ENCODE measurements around the gene ZBTB20. TPM values are rescaled to one million over a fixed set of nuclear protein-coding genes. Genes with fewer than 3 reads are reported as not detected.
A peak's percentile ranks its signal among the peaks of the same experiment; 100 is the strongest.

ZBTB20 gene
- total RNA-seq, 1 experiment from 2014 or later, result 10.7 TPM

- intact Hi-C loops (cut with micrococcal nuclease), result no loop called here
- Mint-ChIP-seq H3K27ac (ENCODE audit: low read depth, unreplicated experiment) (peak overlapping the region; percentile 82), H3K4me1 (ENCODE audit: insufficient read depth, unreplicated experiment) (peaks cover 20% of the 10 kb centered on the region), H3K9me3 (ENCODE audit: unreplicated experiment) (no peaks in the 10 kb centered on the region), H3K27me3 (ENCODE audit: insufficient read depth, unreplicated experiment) (no peaks in the 10 kb centered on the region), H3K4me3 (ENCODE audit: unreplicated experiment) (peak overlapping the region; percentile 48), H3K36me3 (ENCODE audit: insufficient read depth, unreplicated experiment) (peaks cover 5% of the 10 kb centered on the region)
- ChIA-PET CTCF (interaction anchor here (0.6 to 0.7 kb wide), 2 partner anchors 53 to 77 kb away, joined by 3 read pairs; no protein-coding TSS in a partner anchor), POLR2A (interaction anchor here (1.0 kb wide), 1 partner anchor 14 kb away, joined by 3 read pairs; no protein-coding TSS in a partner anchor)
- BruUV-seq (replicated peaks), result no TSS peak
- peak; percentile 12 for DNase-seq (ENCODE audit: unreplicated experiment)
- TF ChIP-seq CTCF (IDR thresholded peaks at IDR 0.05; ENCODE audit: unreplicated experiment), result no peak
These were observed 523.0 kb downstream of the ZBTB20 start for GRCh38 chr3:114624047-114624445.

GRCh38 chr3:114623420-114624046 lies 523.6 kb downstream of the ZBTB20 start:
- TF ChIP-seq CTCF (IDR thresholded peaks at IDR 0.05; ENCODE audit: unreplicated experiment), result no peak
- no TSS peak for BruUV-seq (replicated peaks)
- ChIA-PET POLR2A (no interaction called here), CTCF (interaction anchor here (0.5 to 0.7 kb wide), 2 partner anchors 57 to 77 kb away, joined by 3 to 4 read pairs; no protein-coding TSS in a partner anchor)
- no peak overlapping the region for H3K4me3 Mint-ChIP-seq (ENCODE audit: unreplicated experiment)
- H3K27ac Mint-ChIP-seq (ENCODE audit: low read depth, unreplicated experiment), result peak overlapping the region; percentile 82
- peaks cover 20% of the 10 kb centered on the region for H3K4me1 Mint-ChIP-seq (ENCODE audit: insufficient read depth, unreplicated experiment)
- H3K27me3 Mint-ChIP-seq (ENCODE audit: insufficient read depth, unreplicated experiment), result no peaks in the 10 kb centered on the region
- intact Hi-C loops (cut with micrococcal nuclease), result no loop called here
- DNase-seq (ENCODE audit: unreplicated experiment), result no peak
- H3K36me3 Mint-ChIP-seq (ENCODE audit: insufficient read depth, unreplicated experiment), result peaks cover 5% of the 10 kb centered on the region
- no peaks in the 10 kb centered on the region for H3K9me3 Mint-ChIP-seq (ENCODE audit: unreplicated experiment)

- no TSS peak for BruUV-seq (replicated peaks)
- H3K36me3 Mint-ChIP-seq (ENCODE audit: insufficient read depth, unreplicated experiment), result peaks cover 5% of the 10 kb centered on the region
- H3K4me1 Mint-ChIP-seq (ENCODE audit: insufficient read depth, unreplicated experiment), result peaks cover 20% of the 10 kb centered on the region
- TF ChIP-seq CTCF (IDR thresholded peaks at IDR 0.05; ENCODE audit: unreplicated experiment), result no peak
- H3K27ac Mint-ChIP-seq (ENCODE audit: low read depth, unreplicated experiment), result no peak overlapping the region
- no peaks in the 10 kb centered on the region for H3K27me3 Mint-ChIP-seq (ENCODE audit: insufficient read depth, unreplicated experiment)
- H3K4me3 Mint-ChIP-seq (ENCODE audit: unreplicated experiment), result no peak overlapping the region
- no peak for DNase-seq (ENCODE audit: unreplicated experiment)
- ChIA-PET CTCF (interaction anchor here (0.6 kb wide), 1 partner anchor 18 kb away, joined by 3 read pairs; no protein-coding TSS in a partner anchor), POLR2A (no interaction called here)
- intact Hi-C loops (cut with micrococcal nuclease), result no loop called here
- no peaks in the 10 kb centered on the region for H3K9me3 Mint-ChIP-seq (ENCODE audit: unreplicated experiment)
These were observed 525.1 kb downstream of the ZBTB20 start for GRCh38 chr3:114622001-114622400.

GRCh38 chr3:114619771-114620170 lies 527.3 kb downstream of the ZBTB20 start:
- Mint-ChIP-seq H3K4me3 (ENCODE audit: unreplicated experiment) (no peak overlapping the region), H3K4me1 (ENCODE audit: insufficient read depth, unreplicated experiment) (peaks cover 13% of the 10 kb centered on the region), H3K27ac (ENCODE audit: low read depth, unreplicated experiment) (no peak overlapping the region), H3K27me3 (ENCODE audit: insufficient read depth, unreplicated experiment) (no peaks in the 10 kb centered on the region), H3K36me3 (ENCODE audit: insufficient read depth, unreplicated experiment) (peaks cover under 1% of the 10 kb centered on the region), H3K9me3 (ENCODE audit: unreplicated experiment) (no peaks in the 10 kb centered on the region)
- ChIA-PET CTCF (interaction anchor here (0.6 to 0.7 kb wide), 2 partner anchors 332 to 386 kb away, joined by 3 read pairs; no protein-coding TSS in a partner anchor), POLR2A (no interaction called here)
- intact Hi-C loops (cut with micrococcal nuclease), result no loop called here
- BruUV-seq (replicated peaks), result no TSS peak
- DNase-seq (ENCODE audit: unreplicated experiment), result no peak
- no peak for TF ChIP-seq CTCF (IDR thresholded peaks at IDR 0.05; ENCODE audit: unreplicated experiment)

Data from MCF 10A (cell line).